Breast epithelium (tissue), 4 donors: ENCODE results near the gene SKP1. TPM values are rescaled to one million over a fixed set of nuclear protein-coding genes. Genes with fewer than 3 reads are reported as not detected.

Experiments used
- DNase-seq, 2 donors: peaks; one replicate each; pipeline ENCODE4 v3.0.0-alpha.2; 2019; ENCODE audit warnings: low spot score in 2 of 2
- H3K27ac ChIP-seq, 2 donors: fragments of 200-600 bp; sonication (generic) in 1 of 2; one replicate each; pipeline ENCODE4 v1.5.1; 2016 to 2019; ENCODE audit warnings: mild to moderate bottlenecking in 1 of 2
- H3K27me3 ChIP-seq, 2 donors: fragments of 200-600 bp; sonication (generic) in 1 of 2; one replicate each; pipeline versions ENCODE4 v1.5.1 to v1.6.0; 2017 to 2019; ENCODE audit warnings: control low read depth in 1 of 2, mild to moderate bottlenecking in 1 of 2
- H3K36me3 ChIP-seq: fragments of 200-600 bp; one replicate; pipeline ENCODE4 v1.5.1; 2019
- H3K4me1 ChIP-seq, 2 donors: fragments of 200-600 bp; sonication (generic); one replicate each; pipeline ENCODE4 v1.5.1; 2016 to 2019; ENCODE audit warnings: control low read depth in 1 of 2
- H3K4me3 ChIP-seq, 3 donors: fragments of 200-600 bp; sonication (generic); 1 replicate in 2 of 3; 2 replicates in 1 of 3; pipeline ENCODE4 v1.5.1; 2016 to 2019; ENCODE audit warnings: mild to moderate bottlenecking in 3 of 3, moderate library complexity in 2 of 3
- H3K9me3 ChIP-seq, 2 donors: fragments of 200-600 bp; sonication (generic) in 1 of 2; one replicate each; pipeline ENCODE4 v1.5.1; 2016 to 2019; ENCODE audit warnings: control low read depth in 1 of 2
- POLR2A ChIP-seq: fragments of 450-650 bp; IDR thresholded peaks from one replicate; pipeline ENCODE4 v1.6.1; 2016; ENCODE audit warnings: antibody characterized with exemption, mild to moderate bottlenecking, moderate library complexity
- POLR2AphosphoS5 ChIP-seq, 3 donors: sonication (generic); formaldehyde crosslinking; IDR thresholded peaks; one replicate each; pipeline ENCODE4 v1.6.1; 2017; ENCODE audit warnings: antibody characterized with exemption in 3 of 3
- intact Hi-C: fragments of 100-400 bp; cut with DNase I; formaldehyde crosslinking; loops from one replicate; pipeline ENCODE4 v1.15.1; 2023; ENCODE audit warnings: low total_unique reads
- total RNA-seq, 3 donors: library from RNA; depleted of rRNA; stranded (reverse); fragments of >200 nt; gene quantifications; one replicate each; pipeline ENCODE4 v1.1.0, GENCODE V29; 2016
- TF ChIP-seq, protein P1 (sequence below), 3 donors: fragments of 450-650 bp; IDR thresholded peaks; one replicate each; pipeline ENCODE4 v1.5.1; 2016 to 2017; ENCODE audit warnings: antibody characterized with exemption in 3 of 3, mild to moderate bottlenecking in 3 of 3, moderate library complexity in 3 of 3

The SKP1 gene
- total RNA-seq, 3 donors from 2014 or later, result 158 to 291 (median 259) TPM

DNA sequence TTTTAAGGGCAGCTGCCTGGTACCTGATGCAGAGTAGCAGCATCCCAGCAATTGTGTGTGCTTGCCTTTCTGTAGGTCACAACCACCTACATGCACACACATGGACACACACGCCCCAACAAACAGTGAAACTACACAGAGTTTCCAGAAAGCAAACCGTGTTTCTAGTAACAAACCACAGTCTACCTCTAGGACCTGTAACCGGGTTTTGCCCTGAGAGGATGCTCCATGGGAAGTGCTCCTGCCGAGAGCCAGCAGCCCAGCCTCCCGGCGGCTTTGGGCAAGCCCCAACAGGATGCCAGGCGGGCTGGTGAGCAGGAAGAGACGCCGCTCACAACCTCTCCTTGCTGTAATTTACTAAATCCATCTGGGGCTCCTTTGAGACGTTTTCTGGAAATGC lies 66.4 kb downstream of the SKP1 start:
- DNase-seq, result no peak
- Histone ChIP-seq H3K9me3 (no peaks in the 10 kb centered on the region), H3K27ac (peak overlapping the region; percentile 54 to 75), H3K36me3 (no peaks in the 10 kb centered on the region), H3K4me1 (peaks cover 7 to 10% of the 10 kb centered on the region in 2 donors), H3K27me3 (no peaks in the 10 kb centered on the region), H3K4me3 (no peak overlapping the region)
- intact Hi-C loops, result no loop called here
- TF ChIP-seq POLR2AphosphoS5 (IDR thresholded peaks at IDR 0.05) (no peak), POLR2A (no peak)
- TF ChIP-seq, protein P1, sequence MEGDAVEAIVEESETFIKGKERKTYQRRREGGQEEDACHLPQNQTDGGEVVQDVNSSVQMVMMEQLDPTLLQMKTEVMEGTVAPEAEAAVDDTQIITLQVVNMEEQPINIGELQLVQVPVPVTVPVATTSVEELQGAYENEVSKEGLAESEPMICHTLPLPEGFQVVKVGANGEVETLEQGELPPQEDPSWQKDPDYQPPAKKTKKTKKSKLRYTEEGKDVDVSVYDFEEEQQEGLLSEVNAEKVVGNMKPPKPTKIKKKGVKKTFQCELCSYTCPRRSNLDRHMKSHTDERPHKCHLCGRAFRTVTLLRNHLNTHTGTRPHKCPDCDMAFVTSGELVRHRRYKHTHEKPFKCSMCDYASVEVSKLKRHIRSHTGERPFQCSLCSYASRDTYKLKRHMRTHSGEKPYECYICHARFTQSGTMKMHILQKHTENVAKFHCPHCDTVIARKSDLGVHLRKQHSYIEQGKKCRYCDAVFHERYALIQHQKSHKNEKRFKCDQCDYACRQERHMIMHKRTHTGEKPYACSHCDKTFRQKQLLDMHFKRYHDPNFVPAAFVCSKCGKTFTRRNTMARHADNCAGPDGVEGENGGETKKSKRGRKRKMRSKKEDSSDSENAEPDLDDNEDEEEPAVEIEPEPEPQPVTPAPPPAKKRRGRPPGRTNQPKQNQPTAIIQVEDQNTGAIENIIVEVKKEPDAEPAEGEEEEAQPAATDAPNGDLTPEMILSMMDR (IDR thresholded peaks at IDR 0.05), result no peak

DNA sequence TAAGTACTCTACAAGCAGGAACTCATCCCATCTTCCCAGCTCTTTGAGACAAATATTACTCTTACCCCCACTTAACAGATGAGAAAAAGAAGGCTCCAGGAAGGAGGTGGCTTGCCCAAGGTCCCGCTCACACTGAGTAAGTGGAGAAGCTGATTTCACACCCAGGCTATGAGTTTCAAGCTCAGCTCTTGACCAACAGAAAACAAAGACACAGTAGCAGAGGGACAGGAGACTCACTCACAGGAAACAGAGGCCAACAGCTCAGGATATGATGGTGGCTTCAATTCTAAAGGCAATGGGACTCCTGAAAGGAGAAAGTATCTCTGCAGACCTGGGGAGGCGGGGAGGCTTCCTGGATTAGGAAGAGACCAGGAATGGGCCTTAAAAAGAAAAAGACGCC lies 69.0 kb downstream of the SKP1 start:
- TF ChIP-seq, protein P1 (IDR thresholded peaks at IDR 0.05), result no peak
- TF ChIP-seq POLR2A (no peak), POLR2AphosphoS5 (IDR thresholded peaks at IDR 0.05) (no peak)
- intact Hi-C loops, result no loop called here
- Histone ChIP-seq H3K27me3 (no peaks in the 10 kb centered on the region), H3K27ac (peak overlapping the region in 1 of 2 donors; percentile 58), H3K4me1 (no peaks in the 10 kb centered on the region), H3K9me3 (no peaks in the 10 kb centered on the region), H3K36me3 (no peaks in the 10 kb centered on the region), H3K4me3 (no peak overlapping the region)
- no peak for DNase-seq

DNA sequence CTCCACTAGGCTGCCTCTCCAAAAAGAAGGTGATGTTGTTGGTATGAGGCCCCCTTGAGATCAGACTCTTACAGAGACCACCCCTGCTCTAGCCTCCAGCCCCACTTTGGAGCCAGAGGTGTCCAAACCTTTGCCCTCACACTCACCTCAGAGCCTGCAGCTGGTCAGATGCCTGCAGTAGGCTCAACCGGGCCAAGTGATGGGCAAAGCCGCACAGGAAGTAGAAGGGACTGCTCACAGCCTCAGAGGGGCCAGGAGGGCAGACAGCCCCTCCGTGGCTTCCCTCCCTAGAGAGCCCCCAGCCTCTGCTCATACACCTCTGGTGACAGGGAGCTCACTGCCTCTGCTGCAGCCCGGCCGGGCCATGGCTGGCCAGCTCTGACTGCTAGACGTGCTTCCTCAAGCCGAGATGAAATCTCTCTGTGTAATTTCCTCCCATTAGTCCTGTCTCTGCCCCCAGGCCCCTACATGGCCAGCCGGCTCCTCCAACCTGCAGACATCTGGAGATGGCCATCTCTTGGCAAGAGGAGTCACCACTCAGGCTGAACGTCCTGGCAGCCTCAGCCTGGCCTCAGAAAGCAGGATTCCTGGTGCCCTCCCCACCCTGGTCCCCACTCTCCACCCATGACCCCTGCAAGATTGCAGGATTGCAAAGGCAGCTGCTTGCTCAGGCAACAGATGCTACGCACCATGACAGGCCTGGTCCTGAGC lies 69.6 kb downstream of the SKP1 start:
- H3K27ac ChIP-seq, result peak overlapping the region in 1 of 2 donors; percentile 58
- H3K27me3 ChIP-seq, result no peaks in the 10 kb centered on the region
- TF ChIP-seq, protein P1 (IDR thresholded peaks at IDR 0.05), result no peak
- TF ChIP-seq POLR2AphosphoS5 (IDR thresholded peaks at IDR 0.05), result no peak
- no peak for TF ChIP-seq POLR2A
- intact Hi-C loops, result no loop called here
- H3K9me3 ChIP-seq, result no peaks in the 10 kb centered on the region
- no peaks in the 10 kb centered on the region for H3K36me3 ChIP-seq
- H3K4me1 ChIP-seq, result no peaks in the 10 kb centered on the region
- no peak overlapping the region for H3K4me3 ChIP-seq
- DNase-seq, result peak in 1 of 2 donors; percentile 77

DNA sequence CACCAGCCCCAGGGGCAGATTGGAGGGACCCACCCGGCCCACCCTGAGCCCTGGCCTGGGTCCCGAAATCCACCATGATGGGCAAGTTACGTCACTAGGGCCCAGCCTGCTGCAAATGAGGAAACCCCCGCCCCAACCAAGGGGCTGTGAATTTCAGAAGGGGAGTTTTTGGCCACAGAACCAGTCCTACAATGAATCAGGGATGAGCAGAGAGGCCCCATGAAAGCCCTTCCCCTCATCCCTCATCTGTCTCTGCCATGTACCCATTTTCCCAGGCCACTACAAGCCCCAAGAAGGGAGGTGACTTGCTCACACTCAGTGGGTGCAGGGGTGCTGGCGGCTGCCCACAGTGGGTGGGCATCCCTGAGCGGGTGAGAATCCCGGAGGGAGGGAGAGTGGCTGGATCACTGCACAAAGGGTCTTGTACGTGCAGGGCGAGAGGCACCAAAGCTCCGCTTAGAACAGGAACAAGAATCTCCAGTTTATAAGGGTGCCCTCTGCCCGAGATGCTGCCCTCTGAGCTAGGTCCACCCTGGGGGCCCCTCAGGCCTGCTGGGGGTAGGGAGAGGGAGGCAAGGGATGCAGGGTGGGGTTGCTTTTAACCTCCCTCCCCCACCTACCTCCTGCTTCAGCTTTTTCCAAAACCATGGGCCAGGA lies 72.6 kb downstream of the SKP1 start:
- no peaks in the 10 kb centered on the region for H3K9me3 ChIP-seq
- no peak for DNase-seq
- TF ChIP-seq, protein P1 (IDR thresholded peaks at IDR 0.05), result no peak
- TF ChIP-seq POLR2AphosphoS5 (IDR thresholded peaks at IDR 0.05) (no peak), POLR2A (no peak)
- no peaks in the 10 kb centered on the region for H3K36me3 ChIP-seq
- intact Hi-C loops, result no loop called here
- peaks cover 0 to 5% of the 10 kb centered on the region in 2 donors for H3K4me1 ChIP-seq
- no peak overlapping the region for H3K4me3 ChIP-seq
- no peak overlapping the region for H3K27ac ChIP-seq
- H3K27me3 ChIP-seq, result no peaks in the 10 kb centered on the region

DNA sequence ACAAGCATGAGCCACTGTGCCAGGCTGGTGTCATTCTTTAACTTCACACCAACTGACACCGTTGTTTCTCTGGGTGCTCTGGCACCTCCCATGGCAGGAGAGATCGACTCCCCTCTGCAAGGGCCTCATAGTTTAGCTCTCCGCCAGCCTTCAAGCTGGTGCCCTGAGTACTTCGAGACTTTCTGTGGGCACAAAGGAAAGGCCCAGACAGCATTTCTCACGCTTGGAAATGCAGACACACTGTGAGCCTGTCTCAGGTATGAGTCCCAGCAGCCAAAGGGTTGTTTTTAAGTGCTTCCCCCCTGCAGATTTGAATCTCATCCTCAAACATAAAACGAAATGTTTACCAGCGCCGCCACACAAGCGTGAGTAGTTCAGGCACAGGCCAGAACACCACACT lies 73.4 kb downstream of the SKP1 start:
- no peak for DNase-seq
- Histone ChIP-seq H3K4me3 (no peak overlapping the region), H3K9me3 (no peaks in the 10 kb centered on the region), H3K27me3 (no peaks in the 10 kb centered on the region), H3K4me1 (peaks cover 0 to 5% of the 10 kb centered on the region in 2 donors), H3K27ac (no peak overlapping the region), H3K36me3 (no peaks in the 10 kb centered on the region)
- intact Hi-C loops, result no loop called here
- TF ChIP-seq POLR2A, result no peak
- TF ChIP-seq, protein P1 (IDR thresholded peaks at IDR 0.05), result no peak
